ENCODE measurements around the gene TTC34.
A peak's percentile ranks its signal among the peaks of the same experiment; 100 is the strongest.

Gene TTC34

GRCh38 chr1:2801535-2802291 lies at the start of gene TTC34:
Gene TTC34, minus strand, starts transcription at chr1:2801693. Its CDS starts 866 bp downstream, at chr1:2800827.
- DNase-seq = peak; percentile 67

DNA sequence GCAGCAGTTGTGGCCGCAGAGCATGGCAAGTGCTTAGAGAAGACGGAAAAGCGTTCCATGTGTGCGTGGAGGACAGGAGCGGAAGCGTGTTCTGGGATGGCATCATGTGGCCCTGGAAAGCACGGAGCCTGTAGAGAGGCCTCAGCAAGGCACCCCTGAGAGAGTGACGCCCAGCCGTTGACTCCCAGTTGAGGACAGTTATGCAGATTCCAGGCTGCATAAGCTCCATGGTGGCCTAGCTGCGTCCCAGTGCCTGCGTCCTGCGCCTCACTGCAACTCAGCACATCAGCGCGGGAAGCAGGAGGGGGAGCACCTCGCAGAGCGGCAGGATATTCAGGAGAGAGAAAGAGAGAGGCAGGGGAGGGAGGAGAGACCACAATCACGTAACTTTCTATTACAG lies 49.0 kb upstream of the TTC34 start:
- no peak for DNase-seq

GRCh38 chr1:2848006-2848670 lies 46.6 kb upstream of the TTC34 start:
- DNase-seq = no peak

DNA sequence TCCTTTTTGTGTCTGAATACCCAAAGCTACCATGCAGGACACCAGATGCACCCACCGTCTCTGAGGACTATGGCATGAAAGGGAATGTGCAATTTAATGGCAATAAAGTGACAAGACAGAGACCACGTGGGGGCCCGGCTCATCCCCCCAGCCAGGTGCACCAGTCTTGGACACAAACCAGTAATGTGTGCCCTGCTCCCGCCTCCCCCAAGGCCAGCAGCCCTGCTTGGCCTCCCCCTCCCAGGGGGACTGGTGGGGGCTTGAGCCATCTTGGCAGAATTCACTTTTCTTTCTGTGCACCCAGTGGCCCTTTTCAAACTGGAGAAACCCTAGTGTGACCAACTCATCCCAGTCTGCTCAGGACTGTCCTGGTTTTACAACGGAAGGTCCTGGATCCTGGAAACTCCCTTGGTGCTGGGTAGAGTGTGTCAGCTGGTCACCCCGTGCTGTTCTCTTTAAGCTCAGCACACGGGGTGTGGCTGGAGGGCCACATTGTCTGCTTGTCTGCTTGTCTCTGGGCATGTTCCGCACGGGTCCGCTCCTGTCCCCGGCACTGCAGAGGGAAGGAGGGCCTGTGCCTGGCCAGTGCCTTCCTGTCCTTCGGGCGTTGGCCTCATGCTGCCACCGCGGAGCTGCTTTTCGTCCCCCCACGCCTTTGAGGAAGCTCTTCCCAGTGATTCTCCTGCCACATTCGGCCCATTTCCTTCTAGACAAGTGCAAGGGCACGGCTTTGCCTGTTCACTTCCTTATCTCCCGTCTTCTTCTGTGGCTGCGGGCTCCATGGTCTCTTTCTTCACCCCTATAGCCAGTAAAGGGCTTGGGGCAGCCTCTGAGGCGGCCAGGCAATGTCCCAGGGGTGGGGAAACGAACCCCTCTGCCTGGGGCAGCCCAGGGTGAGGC lies 45.8 kb upstream of the TTC34 start:
- DNase-seq = no peak

DNA sequence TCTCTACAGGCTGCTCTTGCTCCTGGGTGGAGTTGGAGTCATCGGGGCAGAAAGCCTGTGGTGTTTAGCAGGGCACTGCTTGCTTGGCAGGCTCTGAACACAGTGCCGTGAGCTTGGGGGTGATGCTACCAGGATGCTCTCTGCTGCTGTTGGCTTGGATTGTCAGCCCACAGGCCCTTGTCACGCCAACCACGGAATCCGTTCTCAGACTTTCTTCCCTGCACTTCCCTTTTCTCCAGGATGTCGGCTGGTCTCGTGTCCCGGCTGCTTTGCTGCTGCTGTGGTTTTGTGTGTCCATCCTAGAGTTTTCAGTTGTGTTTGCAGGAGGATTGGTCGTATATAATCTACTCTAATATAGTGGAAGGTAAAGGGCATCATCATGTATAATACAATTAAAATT lies 44.4 kb upstream of the TTC34 start:
- DNase-seq = peak; percentile 51

- DNase-seq = no peak
Observed at GRCh38 chr1:2840036-2840809, 38.7 kb upstream of the TTC34 start.

- DNase-seq = no peak
Observed at GRCh38 chr1:2837823-2838222, 36.3 kb upstream of the TTC34 start.

GRCh38 chr1:2837316-2837715 lies 35.8 kb upstream of the TTC34 start:
- DNase-seq = no peak

DNA sequence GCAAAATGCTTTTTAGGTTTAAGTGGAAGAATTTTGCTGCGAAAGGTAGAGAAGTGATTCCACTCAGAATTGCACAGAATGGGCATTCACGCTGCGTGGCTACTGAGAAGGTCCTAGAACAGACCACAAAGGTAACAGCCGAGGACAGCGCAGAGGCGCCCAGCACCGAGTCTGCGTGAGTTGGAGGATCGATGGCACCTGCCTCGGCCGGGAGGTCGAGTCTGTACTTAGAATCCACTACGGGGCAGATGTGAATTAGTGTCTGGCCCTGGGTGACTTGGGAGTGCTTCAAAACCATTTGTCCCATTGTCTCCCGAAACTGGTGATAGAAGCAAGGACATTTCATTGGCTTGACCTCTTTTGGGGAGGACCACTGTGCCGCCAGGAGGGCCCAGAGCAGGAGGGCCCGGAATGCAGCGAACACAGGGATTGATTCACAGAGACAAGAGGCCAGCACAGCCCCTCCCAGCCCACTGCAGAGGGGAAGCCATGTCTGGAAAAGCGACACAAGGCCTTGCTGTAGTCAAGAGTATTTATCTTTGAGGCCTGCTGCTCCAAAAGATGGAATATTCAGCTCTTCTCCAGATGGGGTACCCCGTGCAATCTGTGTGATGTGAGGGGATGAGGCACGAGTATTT lies 35.0 kb upstream of the TTC34 start:
- DNase-seq = no peak

GRCh38 chr1:2835650-2836159 lies 34.2 kb upstream of the TTC34 start:
- no peak for DNase-seq

GRCh38 chr1:2834741-2835564 lies 33.5 kb upstream of the TTC34 start:
- DNase-seq = no peak

GRCh38 chr1:2834146-2834475 lies 32.6 kb upstream of the TTC34 start:
- DNase-seq = no peak

DNA sequence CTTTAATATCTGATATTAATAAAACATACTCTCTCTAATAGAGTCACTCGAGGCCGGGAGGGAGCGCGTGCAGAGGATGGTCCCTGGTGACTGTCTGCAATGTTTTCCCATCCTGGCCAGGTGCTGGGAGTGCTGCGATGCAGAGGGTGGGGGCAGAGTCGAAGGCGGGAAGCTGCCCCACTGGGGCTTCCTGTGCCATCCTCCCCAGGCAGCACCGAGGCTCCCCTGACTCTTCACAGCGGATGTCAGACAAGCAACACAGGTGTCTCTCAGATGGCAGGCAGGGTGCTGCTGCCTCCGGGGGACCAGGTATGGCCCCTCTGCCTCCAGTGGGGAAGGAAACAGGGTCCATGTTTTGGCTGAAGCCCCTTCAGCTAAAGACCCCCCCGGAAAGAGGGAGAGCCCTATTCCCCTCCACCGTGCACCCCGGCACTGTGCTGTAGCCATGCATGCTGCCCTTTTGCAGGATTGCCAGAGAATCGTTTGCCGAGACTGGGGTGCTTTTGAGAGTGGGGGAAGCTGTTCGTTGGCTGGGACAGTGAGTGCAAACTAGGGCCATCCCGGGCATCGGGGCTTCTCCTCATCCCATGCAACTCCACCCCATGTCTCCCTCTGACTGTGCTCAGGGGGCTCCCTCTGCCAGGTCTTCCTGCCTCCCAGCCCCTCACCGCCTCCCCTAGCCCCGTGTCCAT lies 32.1 kb upstream of the TTC34 start:
- DNase-seq = no peak

DNA sequence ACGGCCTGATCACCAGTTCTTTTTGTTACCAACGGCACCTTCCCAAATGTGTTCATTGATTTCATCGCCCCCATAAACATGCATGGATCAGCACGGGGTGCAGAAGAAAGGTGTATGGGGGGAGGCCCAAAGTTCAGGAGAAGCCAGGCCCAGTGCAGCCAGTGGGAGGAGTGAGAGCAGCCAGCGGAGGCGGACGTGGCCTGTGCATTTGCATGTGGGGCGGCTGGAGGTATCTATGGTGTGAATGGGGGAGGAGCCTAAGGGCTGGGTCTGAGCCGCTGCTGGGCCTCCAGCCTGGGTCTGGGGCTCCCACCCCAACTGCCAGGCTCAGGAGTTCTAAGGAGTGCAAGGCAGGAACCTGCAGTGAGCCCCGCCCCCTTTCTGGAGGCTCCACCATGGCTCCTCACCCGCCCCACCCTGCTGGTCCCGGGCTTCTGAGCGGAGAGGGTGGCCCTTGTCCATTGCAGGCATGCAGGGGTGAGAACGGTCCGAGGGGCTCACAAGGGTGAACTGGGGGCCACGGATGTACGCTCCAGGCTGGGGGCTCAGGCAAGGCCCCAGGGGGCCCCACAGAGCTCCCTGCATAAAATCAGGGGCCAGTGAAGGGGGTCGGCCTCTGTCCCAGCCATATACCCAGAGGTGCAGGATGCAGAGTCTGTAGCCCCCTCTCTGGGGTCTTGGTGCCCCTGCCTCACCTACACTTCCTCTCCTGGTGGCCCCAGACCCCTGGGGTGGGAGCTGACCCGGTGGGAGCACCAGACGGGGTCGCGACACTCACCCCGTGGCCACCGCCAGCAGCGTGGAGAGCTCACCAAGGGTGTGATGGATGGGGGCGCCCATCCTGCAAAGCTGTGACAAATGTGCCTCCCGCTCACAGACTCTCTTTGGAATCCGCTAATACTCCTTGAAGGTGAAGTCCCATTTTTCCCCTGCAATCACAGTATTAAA lies 31.3 kb upstream of the TTC34 start:
- no peak for DNase-seq

GRCh38 chr1:2831596-2832212 lies 30.2 kb upstream of the TTC34 start:
- no peak for DNase-seq

DNA sequence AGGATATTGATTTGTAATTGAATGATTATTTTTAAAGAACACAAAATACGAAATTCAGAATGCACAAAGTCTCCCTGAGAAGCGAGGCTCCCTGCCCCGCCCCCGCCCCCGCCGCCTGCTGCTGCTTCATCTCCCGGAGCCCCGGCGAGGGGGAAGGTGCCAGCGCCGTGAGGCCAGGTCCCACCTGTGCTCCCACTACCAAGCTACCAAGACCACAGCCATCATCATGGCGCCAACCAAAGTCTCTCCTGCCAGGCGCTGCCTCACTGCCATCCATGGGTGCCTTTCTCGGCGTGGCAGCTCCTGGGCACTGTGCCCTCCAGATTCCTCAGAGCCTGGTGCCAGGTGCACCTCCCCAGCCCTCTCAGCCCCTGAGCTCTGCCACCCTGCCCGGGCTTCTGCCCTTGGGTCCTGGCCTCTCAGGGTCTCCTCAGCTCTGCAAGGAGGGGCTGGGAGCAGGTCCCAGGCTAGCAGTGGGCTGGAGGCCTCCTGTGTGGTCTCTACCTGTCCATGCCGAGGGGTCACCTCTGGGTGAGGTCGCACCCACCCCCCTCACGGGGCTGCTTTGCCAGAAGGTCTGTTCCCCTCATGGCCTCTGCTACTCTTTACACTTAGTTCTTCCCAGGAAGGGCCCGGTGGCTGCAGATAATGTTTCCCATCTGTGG lies 29.4 kb upstream of the TTC34 start:
- DNase-seq = no peak

GRCh38 chr1:2829846-2830615 lies 28.5 kb upstream of the TTC34 start:
- no peak for DNase-seq

Data from suppressor macrophage treated with lipopolysaccharide for 4 hours (primary cell).